ENCODE results near the gene LTB4R2. TPM values are rescaled to one million over a fixed set of nuclear protein-coding genes. Genes with fewer than 3 reads are reported as not detected.

The LTB4R2 gene, protein sequence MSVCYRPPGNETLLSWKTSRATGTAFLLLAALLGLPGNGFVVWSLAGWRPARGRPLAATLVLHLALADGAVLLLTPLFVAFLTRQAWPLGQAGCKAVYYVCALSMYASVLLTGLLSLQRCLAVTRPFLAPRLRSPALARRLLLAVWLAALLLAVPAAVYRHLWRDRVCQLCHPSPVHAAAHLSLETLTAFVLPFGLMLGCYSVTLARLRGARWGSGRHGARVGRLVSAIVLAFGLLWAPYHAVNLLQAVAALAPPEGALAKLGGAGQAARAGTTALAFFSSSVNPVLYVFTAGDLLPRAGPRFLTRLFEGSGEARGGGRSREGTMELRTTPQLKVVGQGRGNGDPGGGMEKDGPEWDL
- 1 to 10 TPM; 1.6 to 2.8 TPM for total RNA-seq
- long read RNA-seq, partial matches to known transcripts: 0 of 10 reads
- long read RNA-seq, other reads (novel, unspliced or antisense): 9 of 10 reads

GRCh38 chr14:24309538-24310264, at the start of gene LTB4R2:
TSS of gene LTB4R2 (plus strand) at chr14:24310140. CDS start at chr14:24310665, 525 bp downstream.
- ATAC-seq: no peak
- intact Hi-C loops (cut with DNase I): no loop called here
- DNase-seq: no peak

DNA sequence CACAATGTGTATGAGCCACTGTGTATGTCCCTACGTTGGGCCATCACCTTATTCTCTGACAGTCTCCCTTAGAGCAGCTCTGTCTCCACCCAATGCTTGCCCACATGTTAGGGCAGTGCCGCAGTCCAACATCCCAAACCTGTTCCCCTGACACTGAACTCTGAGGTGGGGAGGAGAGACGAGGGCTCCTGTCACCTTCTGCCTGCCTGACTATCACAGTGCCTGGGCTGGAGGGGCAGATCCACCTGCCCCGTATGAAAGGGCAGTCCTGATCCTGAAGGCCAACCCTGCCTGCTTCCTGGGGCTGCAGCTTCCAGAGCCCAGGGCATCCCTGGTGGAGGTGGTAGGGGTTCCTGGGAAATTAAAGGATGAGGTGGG, 49.2 kb upstream of the LTB4R2 start:
- intact Hi-C loops (cut with DNase I): no loop called here
- DNase-seq (peak; percentile 3), ATAC-seq (no peak)

GRCh38 chr14:24261256-24261968, 48.5 kb upstream of the LTB4R2 start:
- intact Hi-C loops (cut with DNase I): no loop called here
- DNase-seq (peak; percentile 21), ATAC-seq (peak in 1 of 2 donors; percentile 16)

DNA sequence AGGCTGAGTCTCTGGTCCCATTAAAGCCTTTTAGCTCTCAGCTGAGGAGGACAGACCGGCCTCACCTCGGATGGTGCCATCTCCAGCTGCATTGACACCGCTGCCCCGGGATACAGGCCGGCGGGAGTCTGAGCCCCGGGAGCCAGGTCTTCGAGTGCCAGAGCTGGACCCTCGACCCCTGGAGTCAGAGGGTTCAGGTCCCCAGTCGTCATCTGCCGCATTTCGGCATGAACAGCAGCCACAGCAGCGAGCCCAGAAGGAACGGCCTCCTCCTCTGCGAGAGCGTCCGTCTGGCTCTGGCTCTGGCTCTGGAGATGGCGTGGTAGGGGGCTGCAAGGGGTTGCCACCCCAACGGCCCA, 48.0 kb upstream of the LTB4R2 start:
- intact Hi-C loops (cut with DNase I): no loop called here
- ATAC-seq: no peak
- DNase-seq: peak; percentile 17

- intact Hi-C loops (cut with DNase I): no loop called here
- DNase-seq: peak; percentile 19
- peak; percentile 27 to 29 for ATAC-seq
These were observed 46.9 kb upstream of the LTB4R2 start, which contains the start of gene TGM1 for GRCh38 chr14:24262821-24263733. TSS of gene TGM1 (minus strand) at chr14:24263177. CDS start at chr14:24262352, 825 bp downstream.

DNA sequence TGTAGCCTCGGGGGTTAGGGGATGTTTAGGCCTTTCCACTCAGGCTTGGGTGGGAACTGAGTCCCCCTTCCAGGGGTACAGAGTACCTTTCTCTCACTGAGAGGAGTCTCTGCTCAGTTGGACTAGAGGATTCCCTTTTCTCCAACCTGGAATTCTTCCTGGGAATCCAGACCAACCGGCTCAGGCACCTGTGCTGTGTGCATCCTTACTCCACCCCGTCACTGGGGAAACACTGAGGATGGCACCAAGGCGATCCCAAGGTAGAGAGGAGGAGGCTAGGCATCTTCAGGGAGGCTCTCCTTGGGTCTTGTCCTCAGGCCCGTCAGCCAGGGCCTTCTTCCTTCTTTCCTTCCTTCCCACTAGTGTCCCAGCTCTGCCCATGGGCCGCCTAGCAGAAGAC, 46.1 kb upstream of the LTB4R2 start:
- DNase-seq (peak; percentile 9), ATAC-seq (no peak)
- intact Hi-C loops (cut with DNase I): no loop called here

- ATAC-seq: peak; percentile 38 to 49
- intact Hi-C loops (cut with DNase I): no loop called here
- DNase-seq: peak; percentile 26
These were observed 45.6 kb upstream of the LTB4R2 start for GRCh38 chr14:24264298-24264697.

DNA sequence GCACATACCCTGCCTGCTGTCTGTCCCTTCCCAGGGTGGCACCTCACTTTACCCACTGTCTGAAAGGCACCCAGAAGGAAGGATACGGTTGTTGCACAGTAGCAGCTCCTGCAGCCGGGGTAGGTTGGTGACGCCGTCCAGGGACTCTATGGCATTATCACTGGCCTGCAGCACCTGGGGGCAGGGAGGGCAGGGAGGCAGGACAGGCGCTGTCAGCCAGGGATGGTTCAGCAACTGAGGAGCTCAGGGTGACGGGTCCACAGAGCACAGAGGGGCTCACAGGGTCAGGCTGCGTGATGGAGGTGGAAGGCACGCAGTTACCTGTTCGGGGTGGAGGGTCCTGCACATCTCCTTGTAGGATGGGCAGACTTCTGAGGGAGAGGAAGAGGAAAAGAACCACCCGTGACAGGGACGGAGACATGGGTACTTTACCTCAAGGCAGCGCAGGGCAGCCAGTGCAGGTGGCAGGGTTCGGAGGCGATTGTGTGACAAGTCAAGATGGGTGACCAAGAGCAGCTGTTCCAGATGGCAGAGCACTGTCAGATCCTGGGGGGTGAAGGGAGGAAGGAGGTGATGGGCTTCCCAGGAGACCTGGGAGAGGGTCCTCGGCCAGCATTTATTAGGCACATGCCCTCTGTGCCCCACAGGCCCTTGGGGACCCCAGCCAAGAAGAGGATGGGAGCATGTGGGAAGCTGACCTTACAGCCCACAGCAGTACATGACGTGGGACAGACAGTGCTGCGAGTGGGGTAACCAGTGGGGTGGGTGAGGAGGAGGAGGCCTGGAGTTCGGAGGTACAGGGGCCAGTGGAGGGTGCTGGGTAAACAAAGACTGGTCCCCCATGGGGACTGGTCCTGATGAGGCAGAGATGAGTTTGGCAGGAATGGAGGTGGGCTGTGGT, 43.3 kb upstream of the LTB4R2 start:
- intact Hi-C loops (cut with DNase I): no loop called here
- no peak for ATAC-seq
- DNase-seq: peak; percentile 7

DNA sequence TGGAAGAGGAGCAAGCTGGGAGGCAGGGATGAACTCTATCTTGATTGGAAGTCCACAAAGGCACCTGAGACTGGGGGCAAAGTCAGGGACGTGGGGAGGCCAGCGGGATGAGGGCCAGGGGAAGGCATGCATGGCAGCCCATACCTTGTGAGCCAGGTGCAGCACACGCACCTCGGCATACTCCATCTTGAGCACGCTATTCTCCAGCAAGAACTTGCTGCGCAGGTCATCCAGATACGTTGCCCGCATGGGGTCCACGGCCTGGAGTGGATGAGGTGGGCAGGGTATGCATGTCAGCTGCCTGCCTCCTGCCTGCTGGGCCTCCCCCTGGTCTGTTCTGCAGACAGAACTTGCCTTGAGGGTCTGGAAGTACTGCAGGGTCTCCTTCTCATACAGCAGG, 42.4 kb upstream of the LTB4R2 start:
- no peak for ATAC-seq
- peak; percentile 10 for DNase-seq
- intact Hi-C loops (cut with DNase I): no loop called here

DNA sequence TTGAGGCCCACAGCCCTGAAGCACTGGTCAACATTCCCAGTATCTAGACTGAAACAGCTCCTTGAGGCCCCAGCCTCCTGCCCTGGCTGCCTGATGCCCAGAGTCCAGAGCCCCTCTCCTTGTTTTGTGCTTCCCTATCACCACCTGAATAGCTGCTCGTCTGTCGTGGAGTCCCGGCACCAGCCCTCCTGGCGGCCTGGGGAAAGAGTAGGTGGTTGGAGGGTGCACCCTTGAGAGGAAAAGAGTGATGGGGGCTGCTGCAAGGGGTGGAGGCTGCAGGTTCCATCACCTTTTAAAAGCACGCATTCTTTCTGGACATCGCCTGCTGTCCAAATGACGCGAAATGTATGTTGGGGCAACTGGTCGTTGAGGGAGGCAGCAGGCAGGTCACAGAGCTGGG, 41.7 kb upstream of the LTB4R2 start:
- ATAC-seq (no peak), DNase-seq (peak; percentile 10)
- intact Hi-C loops (cut with DNase I): no loop called here

DNA sequence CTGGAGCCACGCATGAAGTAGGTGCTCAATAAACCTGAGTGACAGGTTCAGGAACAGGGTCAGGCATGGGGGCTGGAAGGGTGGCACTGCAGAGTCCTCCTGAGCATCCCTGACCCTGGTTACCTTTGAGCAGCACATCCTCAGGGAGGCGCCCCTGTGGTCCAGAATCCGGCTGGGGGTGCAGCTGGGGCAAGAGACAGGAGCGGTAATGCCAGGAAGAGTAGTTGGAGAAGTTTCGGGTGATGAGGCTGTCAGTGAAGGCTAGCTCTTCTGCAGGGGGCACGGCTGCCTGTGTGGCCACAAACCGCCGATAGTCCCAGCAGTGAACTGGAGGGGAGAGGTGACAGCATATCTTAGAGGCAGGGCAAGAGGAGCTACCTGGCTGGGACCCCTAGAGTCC, 40.6 kb upstream of the LTB4R2 start:
- DNase-seq (no peak), ATAC-seq (no peak)

DNA sequence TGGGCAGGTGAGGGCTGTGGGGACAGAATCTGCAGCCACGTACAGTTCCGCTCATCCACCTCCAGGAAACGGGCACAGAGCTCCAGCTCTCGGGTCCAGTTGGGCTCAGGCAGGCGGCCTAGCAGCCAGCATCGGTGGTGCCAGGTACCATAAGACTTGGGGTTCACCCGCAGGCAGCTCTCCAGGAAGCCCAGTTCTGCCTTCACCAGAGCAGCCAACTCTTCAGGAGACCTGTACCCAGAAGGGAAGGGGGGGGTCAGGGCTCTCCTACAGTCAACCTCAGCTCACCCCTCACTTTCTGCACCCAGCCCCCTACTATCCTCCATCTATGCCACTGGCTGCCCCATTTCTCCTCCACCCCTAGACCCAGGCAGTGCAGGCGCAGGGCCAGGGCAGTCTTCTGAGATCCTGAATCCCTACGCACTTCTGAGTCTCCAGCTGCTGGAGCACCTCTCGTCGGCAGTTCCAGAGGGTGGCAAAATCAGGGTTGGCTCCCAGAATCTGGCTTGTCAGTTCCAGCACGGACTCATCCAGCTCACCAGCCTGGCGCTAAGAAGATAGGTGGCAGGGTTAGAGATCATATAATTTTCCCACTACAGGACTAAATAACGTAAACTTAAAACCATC, 39.9 kb upstream of the LTB4R2 start:
- DNase-seq: no peak
- intact Hi-C loops (cut with DNase I): no loop called here
- no peak for ATAC-seq

More for the DNA sequence above, 40.6 kb upstream of the LTB4R2 start:
- intact Hi-C loops (cut with DNase I): no loop called here

DNA sequence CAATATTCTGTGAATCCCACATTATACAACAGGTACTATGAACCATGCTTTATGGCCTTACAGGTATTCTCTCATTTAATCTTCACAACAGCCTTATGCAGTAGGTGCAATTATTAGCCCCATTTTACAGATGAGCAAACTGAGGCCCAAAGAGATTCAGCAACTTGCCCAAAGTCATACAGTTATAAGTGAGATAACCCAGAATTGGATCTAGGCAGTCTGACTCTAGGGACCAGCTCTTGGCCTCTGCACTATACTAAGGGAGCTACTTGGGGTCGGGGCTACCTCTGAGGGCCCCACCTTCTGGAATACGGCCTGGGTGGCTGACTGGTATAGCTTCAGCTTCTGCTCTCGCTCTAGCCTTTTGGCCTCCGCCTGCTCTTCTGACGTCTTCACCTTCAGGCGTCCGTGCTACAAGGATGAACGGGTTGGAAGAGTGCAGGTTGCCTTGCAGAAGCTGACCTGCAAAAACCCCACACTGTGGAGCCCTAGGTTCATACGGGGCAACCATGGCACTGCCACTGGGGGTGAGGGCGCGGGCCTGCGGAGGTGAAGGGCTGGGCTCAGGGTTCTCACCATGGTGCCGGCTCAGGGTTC, 39.3 kb upstream of the LTB4R2 start:
- ATAC-seq (no peak), DNase-seq (no peak)
- intact Hi-C loops (cut with DNase I): no loop called here

GRCh38 chr14:24271134-24271833, 38.7 kb upstream of the LTB4R2 start, which contains the start of gene RABGGTA:
TSS of gene RABGGTA (minus strand) at chr14:24271597. CDS start at chr14:24271115, 482 bp downstream.
- intact Hi-C loops (cut with DNase I): no loop called here
- peak; percentile 88 for DNase-seq
- peak; percentile 91 to 98 for ATAC-seq

- DNase-seq (no peak), ATAC-seq (no peak)
- intact Hi-C loops (cut with DNase I): no loop called here
These were observed 38.1 kb upstream of the LTB4R2 start for GRCh38 chr14:24271834-24272263.

DNA sequence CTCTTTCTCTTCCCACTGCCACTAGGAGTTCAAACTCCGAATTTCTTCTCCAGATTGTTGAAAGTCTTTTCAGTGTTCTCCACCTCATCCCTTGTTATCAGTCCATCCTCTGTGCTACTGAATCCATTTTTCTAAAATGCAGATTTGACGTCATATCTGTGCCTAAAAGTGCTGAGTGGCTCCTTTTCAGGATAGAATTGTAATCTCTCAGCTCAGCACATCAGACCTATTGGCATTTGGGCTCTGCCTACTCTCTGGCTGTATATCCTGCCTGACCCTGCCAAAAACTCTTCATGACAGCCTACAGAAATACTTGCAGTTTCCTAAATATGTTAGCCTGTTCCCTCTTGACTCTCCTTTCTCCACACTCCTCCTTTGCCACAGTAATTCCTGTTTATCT, 37.5 kb upstream of the LTB4R2 start:
- no peak for DNase-seq
- intact Hi-C loops (cut with DNase I): no loop called here
- peak in 1 of 2 donors; percentile 18 for ATAC-seq

Measured in left cardiac atrium (tissue), 4 donors.